ENCODE data around the gene TMEM167A. TPM values are rescaled to one million over a fixed set of nuclear protein-coding genes. Genes with fewer than 3 reads are reported as not detected.
A peak's percentile ranks its signal among the peaks of the same experiment; 100 is the strongest.

TMEM167A gene
- total and polyA plus RNA-seq, 2 donors (not counting 1 experiment from before 2014, with no cell fraction given), result 9.2 to 41.2 TPM

DNA sequence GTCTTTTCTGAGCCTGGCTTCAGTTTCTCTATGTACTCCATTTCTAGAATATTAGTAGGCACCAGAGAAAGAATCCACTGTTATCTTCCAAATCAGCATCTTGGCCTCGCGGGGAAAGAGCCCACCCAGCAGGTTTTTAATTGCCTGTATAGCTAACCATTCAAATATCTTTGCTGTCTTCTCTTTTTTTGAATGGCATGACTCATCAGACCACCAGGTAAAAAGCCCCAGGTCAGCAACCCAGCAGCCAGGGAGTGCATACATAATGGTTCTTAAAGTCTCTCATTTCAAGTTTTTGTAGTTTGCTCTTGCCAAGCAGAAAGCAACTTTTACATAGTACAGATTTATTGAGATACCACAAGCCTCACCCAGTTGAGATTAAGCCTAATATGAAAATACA, 50.7 kb downstream of the TMEM167A start:
- Mint-ChIP-seq H3K4me3 (no peak overlapping the region), H3K27ac (no peak overlapping the region), H3K4me1 (peaks cover 12% of the 10 kb centered on the region), H3K9me3 (ENCODE audit: insufficient read depth) (no peaks in the 10 kb centered on the region), H3K27me3 (no peaks in the 10 kb centered on the region)
- DNase-seq (no peak), ATAC-seq (ENCODE audit: low read depth) (peak; percentile 31)
- Histone ChIP-seq H3K27ac (ENCODE audit: low read length in 2 of 2) (no peak overlapping the region), H3K4me3 (ENCODE audit: control extremely low read depth in 1 of 5, extremely low read depth in 1 of 5, insufficient read depth in 1 of 5, low read depth in 2 of 5, low read length in 4 of 5) (no peak overlapping the region), H3K27me3 (replicated peaks in 1 of 4; ENCODE audit: control extremely low read depth in 1 of 4, control insufficient read depth in 3 of 4, insufficient read depth in 4 of 4, low read length in 3 of 4) (no peaks in the 10 kb centered on the region), H4K20me1 (ENCODE audit: control insufficient read depth, insufficient read depth, low read length, poor library complexity, severe bottlenecking) (no peaks in the 10 kb centered on the region), H3K4me2 (replicated peaks; ENCODE audit: low read depth, low read length, poor library complexity, severe bottlenecking) (no peak overlapping the region), H3K36me3 (replicated peaks in 1 of 2; ENCODE audit: control extremely low read depth in 1 of 2, control insufficient read depth in 1 of 2, extremely low read depth in 1 of 2, insufficient read depth in 2 of 2, low read length in 1 of 2) (no peaks in the 10 kb centered on the region), H2AFZ (ENCODE audit: insufficient read depth, low read depth, low read length, poor library complexity, severe bottlenecking) (no peak overlapping the region), H3K4me1 (ENCODE audit: control insufficient read depth in 2 of 2, insufficient read depth in 2 of 2, low read length in 2 of 2) (peaks cover 11 to 15% of the 10 kb centered on the region in 2 donors), H3K9me3 (ENCODE audit: control extremely low read depth in 1 of 3, control insufficient read depth in 2 of 3, insufficient read depth in 1 of 3, low read length in 2 of 3) (no peaks in the 10 kb centered on the region), H3K79me2 (ENCODE audit: control insufficient read depth, insufficient read depth, low read length) (no peaks in the 10 kb centered on the region), H3K9ac (ENCODE audit: low read length) (no peak overlapping the region)
- POLR2A ChIA-PET, result no interaction called here
- WGBS (ENCODE audit: insufficient coverage), result 100% methylated on average over 2 of the region's 2 CpGs
- intact Hi-C loops (cut with micrococcal nuclease), result no loop called here
- CTCF ChIA-PET, result interaction anchor here (1.4 to 1.6 kb wide), 2 partner anchors 11 to 39 kb away, joined by 3 read pairs; no protein-coding TSS in a partner anchor
- TF ChIP-seq, protein P1, sequence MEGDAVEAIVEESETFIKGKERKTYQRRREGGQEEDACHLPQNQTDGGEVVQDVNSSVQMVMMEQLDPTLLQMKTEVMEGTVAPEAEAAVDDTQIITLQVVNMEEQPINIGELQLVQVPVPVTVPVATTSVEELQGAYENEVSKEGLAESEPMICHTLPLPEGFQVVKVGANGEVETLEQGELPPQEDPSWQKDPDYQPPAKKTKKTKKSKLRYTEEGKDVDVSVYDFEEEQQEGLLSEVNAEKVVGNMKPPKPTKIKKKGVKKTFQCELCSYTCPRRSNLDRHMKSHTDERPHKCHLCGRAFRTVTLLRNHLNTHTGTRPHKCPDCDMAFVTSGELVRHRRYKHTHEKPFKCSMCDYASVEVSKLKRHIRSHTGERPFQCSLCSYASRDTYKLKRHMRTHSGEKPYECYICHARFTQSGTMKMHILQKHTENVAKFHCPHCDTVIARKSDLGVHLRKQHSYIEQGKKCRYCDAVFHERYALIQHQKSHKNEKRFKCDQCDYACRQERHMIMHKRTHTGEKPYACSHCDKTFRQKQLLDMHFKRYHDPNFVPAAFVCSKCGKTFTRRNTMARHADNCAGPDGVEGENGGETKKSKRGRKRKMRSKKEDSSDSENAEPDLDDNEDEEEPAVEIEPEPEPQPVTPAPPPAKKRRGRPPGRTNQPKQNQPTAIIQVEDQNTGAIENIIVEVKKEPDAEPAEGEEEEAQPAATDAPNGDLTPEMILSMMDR (IDR thresholded peaks at IDR 0.05), result no peak
- no peak for TF ChIP-seq EZH2 (IDR thresholded peaks at IDR 0.05; ENCODE audit: borderline replicate concordance, insufficient read depth, low read depth, low read length, poor library complexity, severe bottlenecking)

DNA sequence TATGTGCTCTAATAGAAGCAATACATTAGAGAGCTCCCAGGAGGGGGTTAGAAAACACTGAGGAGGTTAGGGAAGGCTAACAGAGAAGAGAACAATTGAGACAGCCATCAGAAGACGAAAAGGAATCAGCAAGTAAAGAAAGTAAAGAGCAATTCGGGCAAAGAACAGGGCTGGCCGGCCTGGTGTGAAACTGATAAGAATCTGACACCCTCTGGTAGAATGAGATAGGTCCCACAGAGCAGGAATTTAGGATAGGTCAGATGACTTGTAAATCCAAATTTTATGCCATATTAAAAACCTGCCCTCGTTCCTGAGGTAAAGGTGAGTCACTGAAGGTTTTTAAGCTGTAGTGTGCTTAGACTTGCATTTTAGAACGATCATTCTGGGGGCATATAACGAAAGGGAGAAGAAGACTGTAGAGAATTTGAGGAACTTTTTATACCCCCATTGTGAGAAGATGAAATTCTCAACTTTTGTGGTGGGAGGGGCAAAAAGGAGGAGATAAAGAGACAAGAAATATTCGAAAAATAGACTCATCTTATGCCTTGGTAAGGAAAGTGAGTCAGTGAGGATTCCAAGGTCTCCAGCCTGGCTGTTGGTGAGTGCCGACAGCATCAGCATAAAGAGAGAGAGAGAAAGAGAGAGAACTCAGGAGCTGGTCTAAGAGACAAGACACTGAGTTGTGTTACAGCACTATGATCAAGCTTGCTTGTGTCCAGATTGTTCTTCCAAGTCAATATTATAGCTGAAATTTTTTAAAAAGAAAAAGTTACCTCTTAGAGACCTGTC, 51.3 kb downstream of the TMEM167A start:
- H3K9me3 Mint-ChIP-seq (ENCODE audit: insufficient read depth), result no peaks in the 10 kb centered on the region
- Histone ChIP-seq H3K27ac (ENCODE audit: low read length in 2 of 2) (no peak overlapping the region), H3K9ac (ENCODE audit: low read length) (no peak overlapping the region), H3K27me3 (replicated peaks in 1 of 4; ENCODE audit: control extremely low read depth in 1 of 4, control insufficient read depth in 3 of 4, insufficient read depth in 4 of 4, low read length in 3 of 4) (no peaks in the 10 kb centered on the region), H3K4me1 (ENCODE audit: control insufficient read depth in 2 of 2, insufficient read depth in 2 of 2, low read length in 2 of 2) (peaks cover 11 to 15% of the 10 kb centered on the region in 2 donors), H2AFZ (ENCODE audit: insufficient read depth, low read depth, low read length, poor library complexity, severe bottlenecking) (no peak overlapping the region), H3K79me2 (ENCODE audit: control insufficient read depth, insufficient read depth, low read length) (no peaks in the 10 kb centered on the region), H3K36me3 (replicated peaks in 1 of 2; ENCODE audit: control extremely low read depth in 1 of 2, control insufficient read depth in 1 of 2, extremely low read depth in 1 of 2, insufficient read depth in 2 of 2, low read length in 1 of 2) (no peaks in the 10 kb centered on the region), H3K4me3 (ENCODE audit: control extremely low read depth in 1 of 5, extremely low read depth in 1 of 5, insufficient read depth in 1 of 5, low read depth in 2 of 5, low read length in 4 of 5) (no peak overlapping the region), H4K20me1 (ENCODE audit: control insufficient read depth, insufficient read depth, low read length, poor library complexity, severe bottlenecking) (no peaks in the 10 kb centered on the region), H3K4me2 (replicated peaks; ENCODE audit: low read depth, low read length, poor library complexity, severe bottlenecking) (no peak overlapping the region), H3K9me3 (ENCODE audit: control extremely low read depth in 1 of 3, control insufficient read depth in 2 of 3, insufficient read depth in 1 of 3, low read length in 2 of 3) (no peaks in the 10 kb centered on the region)
- ATAC-seq (ENCODE audit: low read depth), result no peak
- POLR2A ChIA-PET, result no interaction called here
- no peak for DNase-seq
- H3K4me3 Mint-ChIP-seq, result no peak overlapping the region
- WGBS (ENCODE audit: insufficient coverage), result 93% methylated on average over 5 of the region's 8 CpGs
- intact Hi-C loops (cut with micrococcal nuclease), result no loop called here
- no peak overlapping the region for H3K27ac Mint-ChIP-seq
- CTCF ChIA-PET, result interaction anchor here (1.4 kb wide), 1 partner anchor 11 kb away, joined by 3 read pairs; no protein-coding TSS in a partner anchor
- no peaks in the 10 kb centered on the region for H3K27me3 Mint-ChIP-seq
- TF ChIP-seq, protein P1 (IDR thresholded peaks at IDR 0.05), result no peak
- TF ChIP-seq EZH2 (IDR thresholded peaks at IDR 0.05; ENCODE audit: borderline replicate concordance, insufficient read depth, low read depth, low read length, poor library complexity, severe bottlenecking), result no peak
- H3K4me1 Mint-ChIP-seq, result peaks cover 12% of the 10 kb centered on the region
